Measurements from ENCODE around the gene GPRC5B. TPM values are rescaled to one million over a fixed set of nuclear protein-coding genes. Genes with fewer than 3 reads are reported as not detected.

Gene GPRC5B
- total and polyA plus RNA-seq, 2 donors (not counting 3 experiments of a cell fraction or from before 2014, with no cell fraction given) = 42.3 TPM

GRCh38 chr16:19843371-19843770 lies 41.3 kb downstream of the GPRC5B start:
- Histone ChIP-seq H3K27ac (ENCODE audit: insufficient read depth, low read depth, low read length) (no peak overlapping the region), H3K4me2 (ENCODE audit: insufficient read depth, low read length) (no peak overlapping the region), H4K20me1 (replicated peaks; ENCODE audit: control insufficient read depth, extremely low read depth, insufficient read depth, low read length) (no peaks in the 10 kb centered on the region), H3K9ac (replicated peaks; ENCODE audit: extremely low read depth, insufficient read depth, low read length) (no peak overlapping the region), H3K79me2 (ENCODE audit: control insufficient read depth, insufficient read depth, low read length) (no peaks in the 10 kb centered on the region), H3K27me3 (ENCODE audit: control insufficient read depth in 2 of 2, insufficient read depth in 2 of 2, low read length in 2 of 2) (no peaks in the 10 kb centered on the region), H3K4me3 (replicated peaks in 1 of 3; ENCODE audit: insufficient read depth in 1 of 3, low read depth in 1 of 3, low read length in 3 of 3) (no peak overlapping the region), H2AFZ (ENCODE audit: low read depth, low read length) (no peak overlapping the region), H3K9me3 (replicated peaks; ENCODE audit: control insufficient read depth, insufficient read depth, low read length) (no peaks in the 10 kb centered on the region), H3K4me1 (ENCODE audit: control insufficient read depth, extremely low read depth, insufficient read depth, low read length) (peaks cover 3% of the 10 kb centered on the region), H3K9me1 (replicated peaks; ENCODE audit: control insufficient read depth, extremely low read depth, insufficient read depth, low read length) (no peaks in the 10 kb centered on the region), H3K36me3 (ENCODE audit: control insufficient read depth in 2 of 2, extremely low read depth in 1 of 2, insufficient read depth in 2 of 2, low read length in 2 of 2) (no peaks in the 10 kb centered on the region)
- CTCF ChIA-PET = no interaction called here
- FAIRE-seq = no peak
- DNase-seq (ENCODE audit: low read depth, low spot score) = no peak
- dilution Hi-C loops (cut with MboI; ENCODE audit: extremely low pct_ligation_motif_present, low sequenced_read_pairs) (no loop called here), intact Hi-C loops (cut with micrococcal nuclease) (no loop called here)
- TF ChIP-seq, protein P1, sequence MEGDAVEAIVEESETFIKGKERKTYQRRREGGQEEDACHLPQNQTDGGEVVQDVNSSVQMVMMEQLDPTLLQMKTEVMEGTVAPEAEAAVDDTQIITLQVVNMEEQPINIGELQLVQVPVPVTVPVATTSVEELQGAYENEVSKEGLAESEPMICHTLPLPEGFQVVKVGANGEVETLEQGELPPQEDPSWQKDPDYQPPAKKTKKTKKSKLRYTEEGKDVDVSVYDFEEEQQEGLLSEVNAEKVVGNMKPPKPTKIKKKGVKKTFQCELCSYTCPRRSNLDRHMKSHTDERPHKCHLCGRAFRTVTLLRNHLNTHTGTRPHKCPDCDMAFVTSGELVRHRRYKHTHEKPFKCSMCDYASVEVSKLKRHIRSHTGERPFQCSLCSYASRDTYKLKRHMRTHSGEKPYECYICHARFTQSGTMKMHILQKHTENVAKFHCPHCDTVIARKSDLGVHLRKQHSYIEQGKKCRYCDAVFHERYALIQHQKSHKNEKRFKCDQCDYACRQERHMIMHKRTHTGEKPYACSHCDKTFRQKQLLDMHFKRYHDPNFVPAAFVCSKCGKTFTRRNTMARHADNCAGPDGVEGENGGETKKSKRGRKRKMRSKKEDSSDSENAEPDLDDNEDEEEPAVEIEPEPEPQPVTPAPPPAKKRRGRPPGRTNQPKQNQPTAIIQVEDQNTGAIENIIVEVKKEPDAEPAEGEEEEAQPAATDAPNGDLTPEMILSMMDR (IDR thresholded peaks at IDR 0.05; ENCODE audit: extremely low read depth in 1 of 2, insufficient read depth in 1 of 2, low read depth in 1 of 2, low read length in 2 of 2) = no peak
- TF ChIP-seq EZH2 (IDR thresholded peaks at IDR 0.05; ENCODE audit: borderline replicate concordance, low read depth, low read length, severe bottlenecking) = no peak
- no peak for TF ChIP-seq POLR2A (IDR thresholded peaks at IDR 0.05; ENCODE audit: low read depth, low read length)
- TF ChIP-seq FOS (IDR thresholded peaks at IDR 0.05; ENCODE audit: borderline replicate concordance, insufficient read depth, low read length) = no peak
- TF ChIP-seq MYC (IDR thresholded peaks at IDR 0.05; ENCODE audit: low read depth, low read length) = no peak
- no peak for TF ChIP-seq POLR2AphosphoS5 (IDR thresholded peaks at IDR 0.05; ENCODE audit: insufficient read depth, low read depth, low read length)
- no peak for TF ChIP-seq MAX (IDR thresholded peaks at IDR 0.05; ENCODE audit: insufficient read depth, insufficient read length)
- TF ChIP-seq JUN (IDR thresholded peaks at IDR 0.05; ENCODE audit: borderline replicate concordance, insufficient read depth, insufficient read length, low read depth) = no peak
- TF ChIP-seq GATA2 (IDR thresholded peaks at IDR 0.05; ENCODE audit: insufficient read depth, insufficient read length, low read depth, low read length) = no peak
- POLR2A ChIA-PET = no interaction called here
- no TSS peak for BruUV-seq (replicated peaks)

Measured in endothelial cell of umbilical vein (primary cell).